Parathyroid adenoma (tissue), 2 donors: ENCODE data around the gene UBE2E1.

ENCODE experiments used
- H2AFZ ChIP-seq: fragments of 300-600 bp; sonication (generic); one replicate; pipeline ENCODE4 v1.7.0; 2017; ENCODE audit warnings: antibody characterized with exemption, mild to moderate bottlenecking
- H3K27ac ChIP-seq: fragments of 300-600 bp; sonication (generic); one replicate; pipeline ENCODE4 v1.7.0; 2017
- H3K27me3 ChIP-seq: fragments of 300-600 bp; sonication (generic); one replicate; pipeline ENCODE4 v1.7.0; 2017; ENCODE audit warnings: low read length; ENCODE audit not compliant: control insufficient read depth, insufficient read depth
- H3K36me3 ChIP-seq: fragments of 300-600 bp; sonication (generic); one replicate; pipeline ENCODE4 v1.7.0; 2017; ENCODE audit warnings: low read length; ENCODE audit not compliant: control insufficient read depth, insufficient read depth
- H3K4me1 ChIP-seq: fragments of 300-600 bp; sonication (generic); one replicate; pipeline ENCODE4 v1.7.0; 2017; ENCODE audit warnings: control low read depth
- H3K4me2 ChIP-seq: fragments of 300-600 bp; sonication (generic); one replicate; pipeline ENCODE4 v1.7.0; 2017; ENCODE audit warnings: low read length
- H3K4me3 ChIP-seq: fragments of 300-600 bp; sonication (generic); one replicate; pipeline ENCODE4 v1.7.0; 2017; ENCODE audit warnings: low read depth, low read length
- H3K79me2 ChIP-seq: fragments of 300-600 bp; sonication (generic); one replicate; pipeline ENCODE4 v1.7.0; 2017; ENCODE audit warnings: control low read depth
- H3K9ac ChIP-seq: fragments of 300-600 bp; sonication (generic); one replicate; pipeline ENCODE4 v1.7.0; 2017; ENCODE audit warnings: mild to moderate bottlenecking
- H3K9me3 ChIP-seq: fragments of 300-600 bp; sonication (generic); one replicate; pipeline ENCODE4 v1.7.0; 2017; ENCODE audit warnings: low read length; ENCODE audit not compliant: control insufficient read depth
- CTCF ChIP-seq: fragments of 300-600 bp; sonication (generic); IDR thresholded peaks from one replicate; pipeline ENCODE4 v1.7.0; 2017; ENCODE audit warnings: antibody characterized with exemption, mild to moderate bottlenecking
- donor health status: primary hyperparathyroidism.

Gene UBE2E1

GRCh38 chr3:23874359-23875112 lies 68.8 kb downstream of the UBE2E1 start:
- no peak overlapping the region for H3K9ac ChIP-seq
- no peak overlapping the region for H3K27ac ChIP-seq
- H3K4me1 ChIP-seq: peaks cover 5% of the 10 kb centered on the region
- peaks cover 26% of the 10 kb centered on the region for H3K79me2 ChIP-seq
- H2AFZ ChIP-seq: no peak overlapping the region
- no peak overlapping the region for H3K4me2 ChIP-seq
- no peak overlapping the region for H3K4me3 ChIP-seq
- no peaks in the 10 kb centered on the region for H3K9me3 ChIP-seq
- TF ChIP-seq CTCF: no peak
- no peaks in the 10 kb centered on the region for H3K27me3 ChIP-seq
- no peaks in the 10 kb centered on the region for H3K36me3 ChIP-seq

- H2AFZ ChIP-seq: no peak overlapping the region
- H3K9me3 ChIP-seq: no peaks in the 10 kb centered on the region
- no peaks in the 10 kb centered on the region for H3K36me3 ChIP-seq
- no peak overlapping the region for H3K9ac ChIP-seq
- H3K4me1 ChIP-seq: peaks cover 7% of the 10 kb centered on the region
- no peak overlapping the region for H3K27ac ChIP-seq
- H3K79me2 ChIP-seq: peaks cover 21% of the 10 kb centered on the region
- no peak for TF ChIP-seq CTCF
- no peaks in the 10 kb centered on the region for H3K27me3 ChIP-seq
- H3K4me2 ChIP-seq: no peak overlapping the region
- H3K4me3 ChIP-seq: no peak overlapping the region
Observed at GRCh38 chr3:23875113-23875725, 69.5 kb downstream of the UBE2E1 start.

DNA sequence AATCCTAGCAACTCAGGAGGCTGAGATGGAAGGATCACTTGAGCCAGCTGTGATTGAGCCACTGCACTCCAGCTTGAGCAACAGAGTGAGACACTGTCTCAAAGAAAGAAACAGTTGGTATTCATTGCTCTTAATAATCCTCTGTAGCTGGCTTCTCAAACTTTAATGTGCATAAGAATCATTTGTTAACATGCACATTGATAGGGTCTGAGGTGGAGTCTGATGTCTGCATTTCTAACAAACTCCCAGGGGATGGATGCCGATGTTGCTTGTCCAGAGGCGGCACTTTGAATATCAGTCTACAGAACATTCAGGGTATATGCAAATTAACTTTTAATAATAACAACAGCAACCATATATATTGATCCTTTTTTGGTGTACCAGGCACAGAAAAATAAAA lies 71.2 kb downstream of the UBE2E1 start:
- no peak for TF ChIP-seq CTCF
- no peak overlapping the region for H3K27ac ChIP-seq
- no peak overlapping the region for H3K4me2 ChIP-seq
- no peaks in the 10 kb centered on the region for H3K36me3 ChIP-seq
- H3K4me1 ChIP-seq: peaks cover 7% of the 10 kb centered on the region
- H3K79me2 ChIP-seq: peaks cover 23% of the 10 kb centered on the region
- H3K9me3 ChIP-seq: no peaks in the 10 kb centered on the region
- H3K4me3 ChIP-seq: no peak overlapping the region
- H3K27me3 ChIP-seq: no peaks in the 10 kb centered on the region
- no peak overlapping the region for H3K9ac ChIP-seq
- no peak overlapping the region for H2AFZ ChIP-seq

GRCh38 chr3:23877329-23877980 lies 71.7 kb downstream of the UBE2E1 start:
- Histone ChIP-seq H3K27me3 (no peaks in the 10 kb centered on the region), H3K4me1 (peaks cover 7% of the 10 kb centered on the region), H3K27ac (no peak overlapping the region), H2AFZ (no peak overlapping the region), H3K79me2 (peaks cover 23% of the 10 kb centered on the region), H3K9ac (no peak overlapping the region), H3K4me2 (no peak overlapping the region), H3K9me3 (no peaks in the 10 kb centered on the region), H3K36me3 (no peaks in the 10 kb centered on the region), H3K4me3 (no peak overlapping the region)
- TF ChIP-seq CTCF: no peak
